BLaER1 treated with 17β-estradiol and CSF1 and Interleukin-3, amounts not matched to agents 10 nM and 100 nM (cell line): ENCODE data around the gene FIGLA.
"Not testable (repeated sequence)": the region's sequence is repeated elsewhere in the genome, so short reads cannot be mapped to it uniquely, and the experiment has no call there.

ENCODE experiments used
- H3K27ac ChIP-seq, 11 experiments: shearing (Covaris generic); formaldehyde crosslinking; 2 replicates each; pipeline ENCODE4 v1.8.1; 2022
- H3K27me3 ChIP-seq, 11 experiments: shearing (Covaris generic); formaldehyde crosslinking; 2 replicates each; pipeline ENCODE4 v1.8.1; 2022
- H3K36me3 ChIP-seq, 11 experiments: shearing (Covaris generic); formaldehyde crosslinking; 2 replicates each; pipeline ENCODE4 v1.8.1; 2022
- H3K4me1 ChIP-seq, 10 experiments: shearing (Covaris generic); formaldehyde crosslinking; 2 replicates each; pipeline ENCODE4 v1.8.1; 2022
- H3K4me2 ChIP-seq, 11 experiments: shearing (Covaris generic); formaldehyde crosslinking; 2 replicates each; pipeline ENCODE4 v1.8.1; 2022
- H3K4me3 ChIP-seq, 10 experiments: shearing (Covaris generic); formaldehyde crosslinking; 2 replicates each; pipeline ENCODE4 v1.8.1; 2022
- H3K9ac ChIP-seq, 11 experiments: shearing (Covaris generic); formaldehyde crosslinking; 2 replicates each; pipeline ENCODE4 v1.8.1; 2022
- H3K9me3 ChIP-seq, 11 experiments: shearing (Covaris generic); formaldehyde crosslinking; replicated peaks in 1 of 11; 2 replicates each; pipeline ENCODE4 v1.8.1; 2022
- H4K20me1 ChIP-seq, 11 experiments: shearing (Covaris generic); formaldehyde crosslinking; 2 replicates each; pipeline ENCODE4 v1.8.1; 2022
- Cebpa-rat ChIP-seq, 11 experiments: shearing (Covaris generic); IDR thresholded peaks; 2 replicates each; pipeline ENCODE4 v1.8.1; 2022

Gene FIGLA

GRCh38 chr2:70799706-70800105 is 9.3 kb upstream of the FIGLA start:
- TF ChIP-seq Cebpa-rat (IDR thresholded peaks at IDR 0.05): no peak

GRCh38 chr2:70797996-70798395 is 7.6 kb upstream of the FIGLA start:
- H3K9ac ChIP-seq, H3K27me3 ChIP-seq, H3K36me3 ChIP-seq, H4K20me1 ChIP-seq, H3K4me3 ChIP-seq: not testable (repeated sequence)
- Histone ChIP-seq H3K27ac (peak overlapping the region in 4 of 11 experiments; percentile 23 to 56 (median 50); a peak in 6 of 22 replicates), H3K9me3 (peaks cover 13 to 36% (median 22%) of the 10 kb centered on the region in 11 experiments), H3K4me1 (peaks cover 0 to 51% (median 22%) of the 10 kb centered on the region in 10 experiments; a peak in 14 of 20 replicates), H3K4me2 (peak overlapping the region in 5 of 11 experiments; percentile 13 to 81 (median 31); a peak in 9 of 22 replicates)

More at GRCh38 chr2:70799706-70800105, 9.3 kb upstream of the FIGLA start:
- peaks cover 16 to 36% (median 22%) of the 10 kb centered on the region in 11 experiments for H3K9me3 ChIP-seq
- no peaks in the 10 kb centered on the region for H3K36me3 ChIP-seq
- no peak overlapping the region for H3K27ac ChIP-seq
- no peak overlapping the region for H3K4me2 ChIP-seq
- H3K4me3 ChIP-seq: no peak overlapping the region
- H3K27me3 ChIP-seq: no peaks in the 10 kb centered on the region
- H3K4me1 ChIP-seq: peaks cover 0 to 35% (median 8%) of the 10 kb centered on the region in 10 experiments; a peak in 9 of 20 replicates
- H4K20me1 ChIP-seq: no peaks in the 10 kb centered on the region
- no peak overlapping the region for H3K9ac ChIP-seq

GRCh38 chr2:70797506-70797905 is 7.1 kb upstream of the FIGLA start:
- H3K4me2 ChIP-seq: peak overlapping the region in 5 of 11 experiments; percentile 13 to 81 (median 31); a peak in 9 of 22 replicates

GRCh38 chr2:70796262-70796661 is 5.8 kb upstream of the FIGLA start:
- no peaks in the 10 kb centered on the region for H3K27me3 ChIP-seq
- no peak overlapping the region for H3K9ac ChIP-seq
- peaks cover 13 to 36% (median 22%) of the 10 kb centered on the region in 11 experiments for H3K9me3 ChIP-seq
- H4K20me1 ChIP-seq: no peaks in the 10 kb centered on the region
- no peak for TF ChIP-seq Cebpa-rat (IDR thresholded peaks at IDR 0.05)
- H3K4me1 ChIP-seq: peaks cover 0 to 68% (median 33%) of the 10 kb centered on the region in 10 experiments; a peak in 14 of 20 replicates
- H3K4me2 ChIP-seq: peak overlapping the region in 3 of 11 experiments; percentile 3 to 81 (median 80); a peak in 3 of 22 replicates
- H3K27ac ChIP-seq: peak overlapping the region in 1 of 11 experiments; percentile 14; a peak in 1 of 22 replicates
- H3K36me3 ChIP-seq: no peaks in the 10 kb centered on the region
- H3K4me3 ChIP-seq: no peak overlapping the region

More at GRCh38 chr2:70797506-70797905, 7.1 kb upstream of the FIGLA start:
- Histone ChIP-seq H3K9ac (no peak overlapping the region), H4K20me1 (no peaks in the 10 kb centered on the region), H3K36me3 (no peaks in the 10 kb centered on the region), H3K27ac (peak overlapping the region in 6 of 11 experiments; percentile 1 to 56 (median 43); a peak in 9 of 22 replicates), H3K27me3 (no peaks in the 10 kb centered on the region), H3K4me1 (peaks cover 0 to 56% (median 27%) of the 10 kb centered on the region in 10 experiments; a peak in 14 of 20 replicates), H3K4me3 (no peak overlapping the region), H3K9me3 (peaks cover 13 to 36% (median 22%) of the 10 kb centered on the region in 11 experiments)
- no peak for TF ChIP-seq Cebpa-rat (IDR thresholded peaks at IDR 0.05)

- no peak for TF ChIP-seq Cebpa-rat (IDR thresholded peaks at IDR 0.05)
- Histone ChIP-seq H3K9me3 (peaks cover 13 to 28% (median 19%) of the 10 kb centered on the region in 11 experiments), H3K4me1 (peaks cover 0 to 70% (median 33%) of the 10 kb centered on the region in 10 experiments; a peak in 14 of 20 replicates)
Measured at GRCh38 chr2:70795164-70795995, 4.9 kb upstream of the FIGLA start.

GRCh38 chr2:70793450-70793849 is 3.0 kb upstream of the FIGLA start:
- Histone ChIP-seq H4K20me1 (no peaks in the 10 kb centered on the region), H3K4me2 (peak overlapping the region in 8 of 11 experiments; percentile 2 to 86 (median 76); a peak in 14 of 22 replicates), H3K27me3 (peaks cover 0 to 12% (median 7%) of the 10 kb centered on the region in 11 experiments; a peak in 16 of 22 replicates), H3K4me1 (peaks cover 0 to 74% (median 33%) of the 10 kb centered on the region in 10 experiments; a peak in 14 of 20 replicates), H3K9me3 (peaks cover 0 to 9% (median 0%) of the 10 kb centered on the region in 11 experiments; a peak in 4 of 22 replicates), H3K9ac (peak overlapping the region in 5 of 11 experiments; percentile 45 to 62 (median 49); a peak in 9 of 22 replicates), H3K27ac (peak overlapping the region in 7 of 11 experiments; percentile 53 to 88 (median 81); a peak in 14 of 22 replicates), H3K4me3 (no peak overlapping the region; a peak in 1 of 20 replicates), H3K36me3 (no peaks in the 10 kb centered on the region)
- TF ChIP-seq Cebpa-rat (IDR thresholded peaks at IDR 0.05): peak in 8 of 11 experiments; percentile 22 to 88 (median 62); a peak in 12 of 22 replicates

More at GRCh38 chr2:70795164-70795995, 4.9 kb upstream of the FIGLA start:
- Histone ChIP-seq H3K9ac (no peak overlapping the region), H4K20me1 (no peaks in the 10 kb centered on the region), H3K27me3 (peaks cover 0 to 4% (median under 1%) of the 10 kb centered on the region in 11 experiments; a peak in 10 of 22 replicates), H3K27ac (peak overlapping the region in 2 of 11 experiments; percentile 24 to 36; a peak in 3 of 22 replicates), H3K36me3 (no peaks in the 10 kb centered on the region), H3K4me3 (no peak overlapping the region), H3K4me2 (peak overlapping the region in 5 of 11 experiments; percentile 4 to 86 (median 80); a peak in 7 of 22 replicates)

GRCh38 chr2:70789304-70790135 is 923 bp downstream of the FIGLA start:
- no peak for TF ChIP-seq Cebpa-rat (IDR thresholded peaks at IDR 0.05)
- H3K9ac ChIP-seq: no peak overlapping the region
- peaks cover 0 to 12% (median 7%) of the 10 kb centered on the region in 11 experiments; a peak in 16 of 22 replicates for H3K27me3 ChIP-seq

More at GRCh38 chr2:70789304-70790135, 923 bp downstream of the FIGLA start:
- H3K4me3 ChIP-seq: no peak overlapping the region
- no peak overlapping the region for H3K27ac ChIP-seq
- H3K36me3 ChIP-seq: no peaks in the 10 kb centered on the region
- H3K9me3 ChIP-seq: no peaks in the 10 kb centered on the region
- H3K4me1 ChIP-seq: peaks cover 6 to 45% (median 29%) of the 10 kb centered on the region in 10 experiments; a peak in 19 of 20 replicates
- H3K4me2 ChIP-seq: peak overlapping the region in 6 of 11 experiments; percentile 14 to 79 (median 22); a peak in 9 of 22 replicates
- H4K20me1 ChIP-seq: no peaks in the 10 kb centered on the region
